Neural progenitor cell (in vitro differentiated cells): ENCODE data around the gene LRP2BP. TPM values are rescaled to one million over a fixed set of nuclear protein-coding genes. Genes with fewer than 3 reads are reported as not detected.
"Not testable (repeated sequence)": the region's sequence is repeated elsewhere in the genome, so short reads cannot be mapped to it uniquely, and the experiment has no call there.

ENCODE experiments used
- DNase-seq: peaks from one replicate; pipeline ENCODE4 v3.0.0-alpha.2; 2016; ENCODE audit warnings: low spot score
- H2AFZ ChIP-seq: fragments of 200-600 bp; sonication (generic); replicated peaks from 2 replicates; pipeline ENCODE4 v1.6.1; 2016; ENCODE audit warnings: antibody characterized with exemption
- H3F3A ChIP-seq: fragments of 200-600 bp; sonication (generic); 2 replicates; pipeline ENCODE4 v1.6.1; 2016; ENCODE audit warnings: antibody characterized with exemption, low read depth
- H3K27ac ChIP-seq: fragments of 200-600 bp; sonication (generic); 2 replicates; pipeline ENCODE4 v1.5.1; 2016; ENCODE audit warnings: mild to moderate bottlenecking
- H3K27me3 ChIP-seq: fragments of 200-600 bp; sonication (generic); 2 replicates; pipeline ENCODE4 v1.6.1; 2016; ENCODE audit warnings: mild to moderate bottlenecking, moderate library complexity
- H3K36me3 ChIP-seq: fragments of 200-600 bp; sonication (generic); 2 replicates; pipeline ENCODE4 v1.5.1; 2016
- H3K4me1 ChIP-seq: fragments of 200-600 bp; sonication (generic); 2 replicates; pipeline ENCODE4 v1.6.1; 2016; ENCODE audit warnings: mixed run types
- H3K4me2 ChIP-seq: fragments of 200-600 bp; sonication (generic); 2 replicates; pipeline ENCODE4 v1.6.1; 2016
- H3K4me3 ChIP-seq: fragments of 200-600 bp; sonication (generic); 2 replicates; pipeline ENCODE4 v1.5.1; 2016
- H3K79me2 ChIP-seq: fragments of 200-600 bp; sonication (generic); 2 replicates; pipeline ENCODE4 v1.6.1; 2016; ENCODE audit warnings: low read depth
- H3K9ac ChIP-seq: fragments of 200-600 bp; sonication (generic); 2 replicates; pipeline ENCODE4 v1.6.1; 2016
- H3K9me3 ChIP-seq: fragments of 200-600 bp; sonication (generic); 2 replicates; pipeline ENCODE4 v1.5.1; 2016; ENCODE audit warnings: low read depth
- H4K20me1 ChIP-seq: fragments of 200-600 bp; sonication (generic); 2 replicates; pipeline ENCODE4 v1.6.1; 2016; ENCODE audit warnings: low read depth
- H3K27ac Mint-ChIP-seq: 3 replicates; pipeline ENCODE4 v1.8.0; 2021; ENCODE audit warnings: mixed read lengths
- H3K27me3 Mint-ChIP-seq: 2 replicates; pipeline ENCODE4 v1.8.0; 2022; ENCODE audit warnings: low read depth, mild to moderate bottlenecking, inconsistent platforms, moderate library complexity, mixed read lengths; ENCODE audit not compliant: insufficient read depth
- H3K36me3 Mint-ChIP-seq: 3 replicates; pipeline ENCODE4 v1.8.0; 2021; ENCODE audit warnings: mixed read lengths
- H3K4me1 Mint-ChIP-seq: 3 replicates; pipeline ENCODE4 v1.8.0; 2021; ENCODE audit warnings: mixed read lengths
- H3K4me3 Mint-ChIP-seq: 3 replicates; pipeline ENCODE4 v1.8.0; 2021; ENCODE audit warnings: mild to moderate bottlenecking, moderate library complexity, mixed read lengths
- H3K9me3 Mint-ChIP-seq: 3 replicates; pipeline ENCODE4 v1.8.0; 2020; ENCODE audit warnings: mixed read lengths
- CTCF ChIP-seq: fragments of 200-600 bp; sonication (generic); IDR thresholded peaks from 2 replicates; pipeline ENCODE4 v1.5.1; 2017; ENCODE audit warnings: antibody characterized with exemption, mild to moderate bottlenecking
- EZH2 ChIP-seq: fragments of 200-600 bp; sonication (generic); IDR thresholded peaks from 2 replicates; pipeline ENCODE4 v1.6.1; 2017; ENCODE audit warnings: antibody characterized with exemption, mild to moderate bottlenecking, moderate library complexity
- EZH2phosphoT487 ChIP-seq: fragments of 200-600 bp; sonication (generic); IDR thresholded peaks from 2 replicates; pipeline ENCODE4 v1.6.1; 2017; ENCODE audit warnings: antibody characterized with exemption
- total RNA-seq: library from RNA; depleted of rRNA; stranded (reverse); fragments of >200 nt; gene quantifications from 2 replicates; pipeline ENCODE4 v1.2.3, GENCODE V29; 2015; ENCODE audit warnings: low replicate concordance

The LRP2BP gene
- total RNA-seq, 1 donor from 2014 or later: 0.69 TPM

- no peak overlapping the region for H3K27ac Mint-ChIP-seq
- Histone ChIP-seq H3K79me2 (no peaks in the 10 kb centered on the region), H3K27ac (no peak overlapping the region), H3K4me3 (no peak overlapping the region), H3K4me1 (peaks cover 11% of the 10 kb centered on the region), H3K36me3 (no peaks in the 10 kb centered on the region), H2AFZ (no peak overlapping the region), H3K9ac (no peak overlapping the region), H3K4me2 (no peak overlapping the region), H4K20me1 (no peaks in the 10 kb centered on the region), H3K9me3 (no peaks in the 10 kb centered on the region), H3F3A (no peaks in the 10 kb centered on the region), H3K27me3 (no peaks in the 10 kb centered on the region)
- peaks cover 7% of the 10 kb centered on the region for H3K36me3 Mint-ChIP-seq
- H3K4me3 Mint-ChIP-seq: no peak overlapping the region
- TF ChIP-seq EZH2 (no peak), CTCF (no peak), EZH2phosphoT487 (no peak)
- no peaks in the 10 kb centered on the region for H3K9me3 Mint-ChIP-seq
- DNase-seq: no peak
- H3K4me1 Mint-ChIP-seq: peaks cover 5% of the 10 kb centered on the region
- H3K27me3 Mint-ChIP-seq: no peaks in the 10 kb centered on the region
Observed at GRCh38 chr4:185369731-185370130, 26.0 kb downstream of the LRP2BP start.

- Histone ChIP-seq H3K4me1 (peaks cover 4% of the 10 kb centered on the region), H3K36me3 (no peaks in the 10 kb centered on the region), H3K27ac (no peak overlapping the region), H3F3A (no peaks in the 10 kb centered on the region), H4K20me1 (no peaks in the 10 kb centered on the region), H3K79me2 (no peaks in the 10 kb centered on the region), H3K27me3 (no peaks in the 10 kb centered on the region), H3K9me3 (no peaks in the 10 kb centered on the region), H3K4me2 (no peak overlapping the region), H3K9ac (no peak overlapping the region), H3K4me3 (no peak overlapping the region), H2AFZ (no peak overlapping the region)
- no peak for TF ChIP-seq CTCF
- no peak for TF ChIP-seq EZH2
- no peak for TF ChIP-seq EZH2phosphoT487
- H3K9me3 Mint-ChIP-seq: no peaks in the 10 kb centered on the region
- peaks cover 9% of the 10 kb centered on the region for H3K36me3 Mint-ChIP-seq
- no peak for DNase-seq
- H3K27ac Mint-ChIP-seq: no peak overlapping the region
- no peaks in the 10 kb centered on the region for H3K27me3 Mint-ChIP-seq
- H3K4me1 Mint-ChIP-seq: peaks cover 5% of the 10 kb centered on the region
- H3K4me3 Mint-ChIP-seq: no peak overlapping the region
Observed at GRCh38 chr4:185364886-185365285, 30.8 kb downstream of the LRP2BP start.

- Mint-ChIP-seq H3K27me3 (no peaks in the 10 kb centered on the region), H3K9me3 (no peaks in the 10 kb centered on the region), H3K27ac (no peak overlapping the region), H3K4me3 (no peak overlapping the region), H3K36me3 (peaks cover 14% of the 10 kb centered on the region), H3K4me1 (peaks cover 8% of the 10 kb centered on the region)
- Histone ChIP-seq H3K9me3 (no peaks in the 10 kb centered on the region), H4K20me1 (no peaks in the 10 kb centered on the region), H3K79me2 (no peaks in the 10 kb centered on the region), H3K4me1 (no peaks in the 10 kb centered on the region), H3K9ac (no peak overlapping the region), H3K4me2 (no peak overlapping the region), H3K27me3 (no peaks in the 10 kb centered on the region), H3F3A (no peaks in the 10 kb centered on the region), H3K27ac (no peak overlapping the region), H3K36me3 (no peaks in the 10 kb centered on the region), H3K4me3 (no peak overlapping the region), H2AFZ (no peak overlapping the region)
- TF ChIP-seq CTCF: no peak
- TF ChIP-seq EZH2phosphoT487: no peak
- no peak for TF ChIP-seq EZH2
- no peak for DNase-seq
Observed at GRCh38 chr4:185363251-185363650, 32.5 kb downstream of the LRP2BP start.

- H3K27me3 Mint-ChIP-seq, H3K27me3 ChIP-seq, H3K4me1 ChIP-seq, H3K4me1 Mint-ChIP-seq, H3K27ac Mint-ChIP-seq, H3K9ac ChIP-seq, H2AFZ ChIP-seq, H3K9me3 ChIP-seq, H3K4me2 ChIP-seq, DNase-seq, H3F3A ChIP-seq, H3K4me3 ChIP-seq, H4K20me1 ChIP-seq, H3K4me3 Mint-ChIP-seq, H3K9me3 Mint-ChIP-seq, H3K36me3 ChIP-seq, H3K79me2 ChIP-seq, H3K27ac ChIP-seq: not testable (repeated sequence)
- peaks cover 16% of the 10 kb centered on the region for H3K36me3 Mint-ChIP-seq
Observed at GRCh38 chr4:185362570-185362969, 33.2 kb downstream of the LRP2BP start.
